ENCODE measurements around the gene CSTPP1. TPM values are rescaled to one million over a fixed set of nuclear protein-coding genes. Genes with fewer than 3 reads are reported as not detected.

The CSTPP1 gene
- polyA plus RNA-seq, 1 donor from 2014 or later = 46.4 TPM

GRCh38 chr11:47121056-47121455 is 184.5 kb downstream of the CSTPP1 start:
- Histone ChIP-seq H3K9ac (ENCODE audit: low read length) (no peak overlapping the region), H3K27ac (ENCODE audit: low read length) (no peak overlapping the region), H2AFZ (ENCODE audit: low read depth, low read length) (no peak overlapping the region), H3K27me3 (ENCODE audit: insufficient read depth, low read depth, low read length) (no peaks in the 10 kb centered on the region), H3K4me2 (ENCODE audit: low read length) (no peak overlapping the region), H4K20me1 (ENCODE audit: insufficient read depth) (no peaks in the 10 kb centered on the region), H3K9me2 (ENCODE audit: insufficient read depth, low read length) (no peaks in the 10 kb centered on the region), H3K79me2 (replicated peaks; ENCODE audit: insufficient read depth, low read length) (no peaks in the 10 kb centered on the region), H3F3A (ENCODE audit: insufficient read depth, low read length, poor library complexity, severe bottlenecking) (no peaks in the 10 kb centered on the region), H3K36me3 (ENCODE audit: insufficient read depth, low read length) (no peaks in the 10 kb centered on the region), H3K4me3 (ENCODE audit: low read length) (no peak overlapping the region), H3K9me3 (ENCODE audit: low read length) (no peaks in the 10 kb centered on the region)
- no peak for TF ChIP-seq RAD21 (conservative IDR thresholded peaks at IDR 0.05)
- no peak for TF ChIP-seq TAF1 (IDR thresholded peaks at IDR 0.05; ENCODE audit: low read depth)
- no peak for TF ChIP-seq REST (IDR thresholded peaks at IDR 0.05; ENCODE audit: borderline replicate concordance)
- no peak for TF ChIP-seq CTCF (IDR thresholded peaks at IDR 0.05; ENCODE audit: poor library complexity, severe bottlenecking)
- TF ChIP-seq MXI1 (conservative IDR thresholded peaks at IDR 0.05; ENCODE audit: poor library complexity, severe bottlenecking) = no peak
- TF ChIP-seq POLR2AphosphoS5 (IDR thresholded peaks at IDR 0.05) = no peak
- TF ChIP-seq EP300 (conservative IDR thresholded peaks at IDR 0.05; ENCODE audit: poor library complexity, severe bottlenecking) = no peak
- TF ChIP-seq SMC3 (conservative IDR thresholded peaks at IDR 0.05; ENCODE audit: poor library complexity) = no peak
- no peak for TF ChIP-seq EZH2 (IDR thresholded peaks at IDR 0.05; ENCODE audit: borderline replicate concordance, insufficient read depth, low read length, poor library complexity, severe bottlenecking)

- Histone ChIP-seq H3K27me3 (ENCODE audit: insufficient read depth, low read depth, low read length) (no peaks in the 10 kb centered on the region), H3K4me3 (ENCODE audit: low read length) (no peak overlapping the region), H3F3A (ENCODE audit: insufficient read depth, low read length, poor library complexity, severe bottlenecking) (no peaks in the 10 kb centered on the region), H3K4me2 (ENCODE audit: low read length) (no peak overlapping the region), H3K9me3 (ENCODE audit: low read length) (no peaks in the 10 kb centered on the region), H3K79me2 (replicated peaks; ENCODE audit: insufficient read depth, low read length) (no peaks in the 10 kb centered on the region), H3K36me3 (ENCODE audit: insufficient read depth, low read length) (no peaks in the 10 kb centered on the region), H3K27ac (ENCODE audit: low read length) (no peak overlapping the region), H3K9me2 (ENCODE audit: insufficient read depth, low read length) (no peaks in the 10 kb centered on the region), H2AFZ (ENCODE audit: low read depth, low read length) (no peak overlapping the region), H3K9ac (ENCODE audit: low read length) (no peak overlapping the region), H4K20me1 (ENCODE audit: insufficient read depth) (no peaks in the 10 kb centered on the region)
- TF ChIP-seq REST (IDR thresholded peaks at IDR 0.05; ENCODE audit: borderline replicate concordance) (no peak), SMC3 (conservative IDR thresholded peaks at IDR 0.05; ENCODE audit: poor library complexity) (no peak), POLR2AphosphoS5 (IDR thresholded peaks at IDR 0.05) (no peak), CTCF (IDR thresholded peaks at IDR 0.05; ENCODE audit: poor library complexity, severe bottlenecking) (no peak), TAF1 (IDR thresholded peaks at IDR 0.05; ENCODE audit: low read depth) (no peak), EP300 (conservative IDR thresholded peaks at IDR 0.05; ENCODE audit: poor library complexity, severe bottlenecking) (no peak), MXI1 (conservative IDR thresholded peaks at IDR 0.05; ENCODE audit: poor library complexity, severe bottlenecking) (no peak), RAD21 (conservative IDR thresholded peaks at IDR 0.05) (no peak), EZH2 (IDR thresholded peaks at IDR 0.05; ENCODE audit: borderline replicate concordance, insufficient read depth, low read length, poor library complexity, severe bottlenecking) (no peak)
Measured at GRCh38 chr11:47121731-47122130, 185.2 kb downstream of the CSTPP1 start.
